DOHH2 (cell line): ENCODE data around the gene HMCN2.

Experiments used
- CTCF ChIP-seq: fragments of 200-600 bp; sonication (generic); IDR thresholded peaks from one replicate; pipeline ENCODE4 v1.5.1; 2014; ENCODE audit warnings: antibody characterized with exemption, mild to moderate bottlenecking, low read depth, low read length; ENCODE audit not compliant: poor library complexity, severe bottlenecking
- EZH2phosphoT487 ChIP-seq: fragments of 200-600 bp; sonication (generic); IDR thresholded peaks from 2 replicates; pipeline ENCODE4 v1.6.1; 2017; ENCODE audit warnings: borderline replicate concordance, mild to moderate bottlenecking, antibody characterized with exemption, low read length, moderate library complexity, mixed read lengths

- TF ChIP-seq CTCF (no peak), EZH2phosphoT487 (no peak)
Observed at GRCh38 chr9:130313103-130313858, 47.7 kb downstream of the HMCN2 start.
